Measurements from ENCODE around the gene ATP6V0A4. TPM values are rescaled to one million over a fixed set of nuclear protein-coding genes. Genes with fewer than 3 reads are reported as not detected.
"Not testable (repeated sequence)": the region's sequence is repeated elsewhere in the genome, so short reads cannot be mapped to it uniquely, and the experiment has no call there.

Gene ATP6V0A4
- total RNA-seq, 1 donor from 2014 or later: 0.82 TPM

DNA sequence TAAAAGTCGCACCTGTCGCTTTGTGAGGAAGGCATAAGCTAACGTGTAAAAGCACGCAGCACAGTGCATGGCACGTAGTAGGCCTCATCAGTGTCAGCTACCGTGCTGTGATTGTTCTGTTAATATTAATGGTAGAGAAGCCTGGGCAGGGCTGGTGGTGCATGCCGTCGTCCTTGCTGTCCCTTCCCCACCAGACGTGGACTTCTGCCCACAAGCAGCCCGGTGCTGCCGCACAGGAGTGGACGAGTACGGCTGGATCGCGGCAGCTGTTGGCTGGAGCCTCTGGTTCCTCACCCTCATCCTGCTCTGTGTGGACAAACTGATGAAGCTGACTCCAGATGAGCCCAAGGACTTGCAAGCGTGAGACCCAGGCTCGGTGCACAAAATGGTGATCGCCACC is 4.7 kb upstream of the ATP6V0A4 start:
- DNase-seq: no peak

DNA sequence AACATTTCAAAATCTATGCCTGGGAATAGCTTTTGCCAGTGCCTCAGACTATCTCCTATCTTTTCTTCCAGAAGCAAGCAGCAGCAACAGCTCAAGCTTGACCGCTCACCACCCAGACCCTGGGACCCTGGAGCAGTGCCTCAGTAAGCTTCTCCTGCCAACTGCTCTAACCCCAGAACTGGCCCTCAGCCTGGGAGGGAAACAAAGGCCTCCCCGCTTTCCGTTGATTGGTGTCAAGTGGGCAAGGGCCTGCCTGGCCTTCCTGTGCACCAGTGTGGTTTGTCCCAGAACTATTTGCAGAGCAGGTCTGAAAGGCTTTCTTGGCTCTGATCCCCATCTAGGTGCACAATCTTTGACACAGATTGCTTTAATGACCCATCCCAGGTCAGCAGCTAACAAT is 3.3 kb upstream of the ATP6V0A4 start:
- no peak for DNase-seq

DNA sequence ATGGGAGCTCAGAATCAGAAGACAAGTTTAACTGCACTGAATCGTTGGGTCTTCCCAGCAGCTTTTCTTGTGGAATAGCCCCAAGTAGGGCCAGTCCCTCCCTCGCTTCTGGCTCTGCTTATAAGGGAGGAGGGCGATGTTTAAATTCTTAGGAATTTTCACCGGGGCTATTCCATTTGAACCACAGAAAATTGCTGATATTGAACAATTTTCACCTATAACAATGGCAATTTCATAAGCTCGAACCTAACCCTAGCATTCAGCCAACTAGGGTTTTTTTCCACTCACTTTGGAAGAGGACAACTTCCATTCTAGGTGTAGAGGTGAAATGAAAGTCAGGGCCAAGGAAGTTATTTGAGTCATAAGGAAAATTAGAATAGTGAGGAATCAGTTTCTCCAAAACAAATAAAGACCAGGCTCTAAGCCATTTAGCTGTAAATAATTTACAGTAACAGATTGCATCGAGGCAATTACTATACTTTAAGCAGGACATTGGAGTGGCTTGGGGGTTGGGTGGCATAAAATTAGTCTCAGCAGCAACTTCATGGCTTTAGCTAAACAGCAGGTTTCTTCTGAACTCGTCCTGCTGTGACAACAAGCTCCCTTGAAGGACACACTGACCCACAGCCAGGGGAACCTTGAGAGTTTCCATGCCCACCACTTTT is 1.5 kb upstream of the ATP6V0A4 start:
- no peak for DNase-seq

- DNase-seq: no peak
These were observed 840 bp upstream of the ATP6V0A4 start for GRCh38 chr7:138798836-138799235.

GRCh38 chr7:138797046-138797445 is 950 bp downstream of the ATP6V0A4 start:
- DNase-seq: not testable (repeated sequence)

DNA sequence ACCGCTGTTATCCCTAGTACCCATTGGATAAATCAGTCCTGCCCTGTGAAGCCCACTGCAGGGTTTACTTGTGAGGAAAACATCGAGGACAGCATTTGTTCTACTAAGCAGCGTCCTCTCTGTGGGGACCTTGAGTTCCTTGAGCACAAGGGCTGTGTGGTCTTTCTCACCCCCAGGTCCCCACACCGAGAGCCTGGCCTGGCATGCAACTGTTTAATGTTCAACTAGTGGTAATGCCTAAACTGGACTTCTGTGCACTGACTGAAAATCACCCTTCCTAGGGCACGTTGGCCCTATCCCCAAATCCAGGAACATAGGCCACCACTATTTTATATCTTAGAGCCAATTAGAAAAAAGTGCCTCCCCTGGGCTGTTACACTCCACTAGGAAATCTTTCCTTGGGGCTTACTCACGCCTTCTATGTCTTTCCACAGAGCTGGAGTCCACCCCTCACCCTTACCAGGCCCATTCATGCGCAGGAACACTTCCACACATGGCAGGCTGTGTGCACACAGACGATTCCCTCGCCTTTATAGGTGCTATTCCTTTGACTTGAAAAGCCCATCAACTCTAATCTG is 1.9 kb downstream of the ATP6V0A4 start:
- DNase-seq: no peak

GRCh38 chr7:138785587-138786437 is 12.2 kb downstream of the ATP6V0A4 start:
- DNase-seq: no peak

- DNase-seq: peak; percentile 19
These were observed 13.3 kb downstream of the ATP6V0A4 start for GRCh38 chr7:138784692-138785091.

DNA sequence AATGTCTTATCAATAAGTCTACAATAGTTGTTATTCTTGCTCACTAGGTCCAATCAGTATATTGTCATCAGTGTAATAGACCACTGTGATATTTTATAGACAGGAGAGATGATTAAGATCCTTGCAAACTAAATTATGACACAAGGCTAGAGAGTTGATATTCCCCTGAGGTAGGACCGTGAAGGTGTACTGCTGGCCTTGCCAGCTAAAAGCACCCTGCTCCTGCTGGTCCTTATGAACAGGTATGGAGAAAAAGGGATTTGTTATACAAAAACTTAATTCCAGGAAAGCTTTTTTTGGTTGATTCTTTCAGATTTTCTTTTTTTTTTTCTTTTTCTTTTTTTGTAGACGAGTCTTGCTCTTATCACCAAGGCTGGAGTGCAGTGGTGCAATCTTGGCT is 17.0 kb downstream of the ATP6V0A4 start:
- no peak for DNase-seq

DNA sequence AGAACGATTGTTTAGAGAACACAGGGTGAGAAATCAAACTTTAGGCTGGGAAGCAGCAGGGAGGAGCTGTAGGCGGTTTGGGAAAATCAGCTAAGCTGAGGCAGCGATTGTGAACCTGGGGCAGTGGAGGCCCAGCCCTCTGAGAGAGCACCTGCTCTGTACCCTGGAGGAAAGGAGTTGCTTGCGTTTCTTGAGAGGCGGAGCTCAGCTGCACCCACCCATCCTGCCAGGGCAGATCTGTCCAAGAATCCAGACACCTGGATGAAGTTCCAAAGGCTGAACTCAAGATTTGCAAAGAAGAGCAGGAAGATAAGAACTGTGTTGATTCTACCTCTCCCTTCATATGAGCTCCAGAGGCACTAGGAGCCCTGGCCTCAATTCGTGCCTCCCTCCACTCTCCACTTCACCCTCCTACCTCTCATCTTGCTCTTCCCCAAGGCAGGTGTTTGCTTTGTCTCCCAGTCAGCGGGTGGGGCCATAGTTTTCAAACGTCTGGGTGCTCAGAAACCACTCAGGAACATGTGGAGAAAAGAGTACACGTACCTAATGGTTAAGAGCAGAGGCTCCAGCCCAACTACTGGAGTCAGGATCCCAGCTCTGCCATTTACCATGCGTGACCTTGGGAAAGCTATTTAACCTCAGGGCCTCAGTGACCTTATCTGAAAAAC is 21.7 kb downstream of the ATP6V0A4 start:
- DNase-seq: no peak

DNA sequence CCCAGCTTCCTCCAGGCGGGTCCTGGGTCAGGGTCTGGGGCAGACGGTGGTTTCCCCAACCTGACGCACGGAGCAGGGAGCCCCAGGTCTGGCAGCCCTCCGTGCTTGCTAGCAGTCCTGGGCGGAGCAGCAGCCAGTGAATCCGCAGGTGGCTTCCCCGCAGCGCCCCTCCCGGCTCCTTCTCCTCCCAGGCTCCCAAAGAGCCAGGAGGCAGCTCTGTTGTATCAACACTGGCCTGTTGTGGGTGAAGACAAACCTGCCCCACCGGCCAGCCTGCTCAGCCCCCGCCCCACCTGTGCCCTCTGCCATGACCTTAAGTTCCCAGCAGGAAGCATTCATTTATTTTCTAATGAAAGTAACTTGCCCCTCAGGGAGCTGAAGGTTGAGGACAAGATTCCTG is 24.2 kb downstream of the ATP6V0A4 start:
- DNase-seq: no peak

- no peak for DNase-seq
These were observed 24.8 kb downstream of the ATP6V0A4 start for GRCh38 chr7:138773176-138773575.

DNA sequence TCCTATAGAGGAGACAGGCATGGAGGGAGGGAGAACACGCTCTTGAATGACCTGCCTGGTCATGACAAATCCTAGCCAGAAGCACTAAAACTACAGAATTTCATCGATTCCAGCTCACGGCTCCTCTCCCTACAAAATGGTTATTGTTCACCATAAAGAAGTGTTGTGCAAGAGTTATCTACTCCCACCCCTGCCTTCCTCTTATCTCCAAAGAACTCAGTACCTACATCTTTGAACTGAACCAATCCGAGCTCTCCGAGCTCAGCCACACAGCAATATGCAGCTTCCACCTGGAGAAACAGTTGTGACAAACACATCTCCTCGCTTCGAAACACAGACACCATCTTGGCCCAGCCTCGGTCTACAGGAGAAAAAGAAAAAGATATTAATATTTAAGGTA is 27.1 kb downstream of the ATP6V0A4 start:
- DNase-seq: no peak

DNA sequence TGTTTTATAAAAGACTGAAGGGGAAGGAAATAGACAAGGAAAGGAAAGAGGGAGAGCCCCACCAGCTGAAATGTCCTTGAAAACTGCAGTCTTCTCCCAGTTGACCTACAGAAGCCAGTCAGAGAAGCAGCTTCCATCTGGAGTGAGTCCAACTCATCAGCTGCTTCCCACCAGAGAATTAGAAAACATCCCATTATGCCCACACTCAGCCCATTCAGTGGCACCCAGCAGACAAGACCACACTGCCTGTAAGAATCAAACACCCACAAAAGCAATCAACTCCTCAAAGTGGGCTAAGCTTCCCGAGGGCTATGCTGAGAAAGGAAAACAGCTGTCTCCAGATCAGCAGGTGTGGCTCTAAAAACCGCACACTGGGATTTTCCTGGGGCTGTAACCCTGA is 29.8 kb downstream of the ATP6V0A4 start:
- peak; percentile 37 for DNase-seq

DNA sequence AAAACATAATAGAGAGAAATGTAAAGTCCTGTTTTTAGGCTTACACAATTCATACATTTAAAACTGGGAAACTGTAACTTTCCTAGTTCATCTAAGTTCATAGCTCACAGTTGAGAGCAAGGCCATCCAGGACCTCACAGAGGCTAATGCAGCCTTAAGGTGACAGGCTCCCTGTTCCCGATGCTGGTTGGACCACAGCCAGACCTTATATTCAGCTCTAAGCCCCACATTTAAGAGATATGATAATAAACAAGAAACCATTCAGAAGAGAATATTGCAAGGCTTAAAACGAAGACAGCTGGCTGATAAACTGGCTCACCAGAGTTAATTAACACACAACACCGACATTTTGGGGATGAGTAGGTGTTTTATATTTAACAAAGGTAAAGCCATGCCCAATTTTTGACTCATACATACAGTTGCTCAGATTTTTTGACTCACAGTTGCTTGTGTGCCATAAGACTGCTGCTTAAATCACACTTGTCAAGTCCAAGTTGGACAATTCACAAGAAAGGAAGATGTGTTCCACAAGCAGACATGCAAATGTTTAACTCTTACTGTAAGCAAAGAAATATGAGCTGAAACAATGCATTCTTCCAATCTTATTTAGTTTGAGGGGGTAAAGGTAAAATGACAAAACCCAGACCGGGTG is 41.3 kb downstream of the ATP6V0A4 start:
- DNase-seq: no peak

GRCh38 chr7:138755842-138756590 is 42.0 kb downstream of the ATP6V0A4 start:
- DNase-seq: peak; percentile 54

GRCh38 chr7:138755331-138755747 is 42.7 kb downstream of the ATP6V0A4 start:
- no peak for DNase-seq

DNA sequence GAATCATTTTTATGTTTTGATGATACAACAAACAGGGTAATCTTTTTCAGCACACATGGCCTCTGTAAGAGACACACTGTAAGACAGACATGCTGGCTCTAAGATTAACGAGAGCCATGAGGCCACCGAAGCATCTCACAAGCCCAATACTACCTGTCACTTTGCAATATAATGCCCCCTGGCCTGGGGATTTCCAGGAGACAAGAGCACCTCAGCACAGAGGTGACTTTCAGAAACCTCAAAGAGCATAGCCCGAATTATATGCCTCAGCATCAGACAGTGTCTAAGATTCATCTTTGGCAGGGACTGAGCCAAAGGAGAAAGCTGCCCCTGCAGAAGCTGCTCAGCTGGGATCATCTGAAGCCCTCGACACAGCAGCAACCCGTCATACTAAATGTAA is 44.4 kb downstream of the ATP6V0A4 start:
- DNase-seq: peak; percentile 31

GRCh38 chr7:138753150-138753518 is 44.9 kb downstream of the ATP6V0A4 start:
- no peak for DNase-seq

DNA sequence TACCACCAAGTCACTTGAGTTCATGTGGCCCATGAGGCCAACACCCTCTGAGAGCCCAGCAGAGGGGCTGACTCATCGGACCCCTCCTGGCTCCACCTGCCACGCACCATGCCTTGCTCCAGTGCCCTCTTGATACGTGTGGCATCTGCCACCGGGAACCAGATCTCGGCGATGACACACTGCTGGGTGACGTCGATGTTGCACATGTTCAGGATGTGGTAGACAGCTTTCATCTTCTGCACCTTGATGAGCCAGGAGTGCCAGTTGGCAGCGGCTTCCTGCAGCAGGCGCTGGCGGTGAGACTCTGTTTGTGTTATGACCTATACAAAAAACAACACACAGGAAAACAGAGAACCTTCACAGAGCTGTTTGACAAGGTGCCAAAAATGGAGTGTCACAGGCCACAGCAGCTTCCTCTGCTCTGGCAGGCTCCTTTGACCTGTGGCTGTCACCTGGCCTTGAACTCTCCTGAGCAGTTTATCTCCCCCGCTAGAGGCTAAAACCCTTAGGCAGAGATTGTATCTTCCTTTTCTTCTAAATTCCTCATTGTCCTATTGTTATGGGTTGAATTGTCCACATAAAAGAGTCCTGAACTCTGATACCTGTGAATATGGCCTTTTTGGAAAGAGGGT is 45.4 kb downstream of the ATP6V0A4 start:
- peak; percentile 45 for DNase-seq

DNA sequence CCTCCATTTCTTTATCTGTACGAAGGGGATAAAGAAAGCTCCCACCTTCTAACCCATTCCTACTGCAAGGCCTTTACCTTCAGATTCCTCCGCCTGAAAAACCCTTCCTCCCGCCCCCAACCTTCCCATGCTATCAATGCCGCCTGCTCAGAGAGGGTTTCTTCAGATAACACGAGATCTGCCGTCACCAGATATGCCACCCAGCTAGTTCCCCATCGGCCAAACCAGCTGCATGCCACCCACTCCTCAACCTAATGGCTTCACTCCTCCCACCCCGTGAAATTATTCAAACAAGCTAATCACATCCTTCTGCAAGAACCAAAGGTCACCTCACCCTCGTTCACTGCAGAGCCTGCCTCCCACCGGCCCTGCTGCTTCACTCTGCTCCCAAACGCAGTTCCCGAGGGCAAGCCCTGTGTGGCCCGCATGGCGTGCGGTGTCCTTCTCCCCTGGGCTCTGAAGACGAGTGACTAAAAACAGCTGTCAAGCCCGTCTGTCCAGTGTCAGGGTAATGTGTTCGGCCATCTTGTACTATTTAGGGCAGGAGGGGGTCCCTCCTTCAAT is 47.0 kb downstream of the ATP6V0A4 start:
- DNase-seq: no peak
